HepG2 (cell line): ENCODE measurements around the gene BCDIN3D. TPM values are rescaled to one million over a fixed set of nuclear protein-coding genes. Genes with fewer than 3 reads are reported as not detected.

ENCODE experiments used
- ATAC-seq: fragments of 200-7000 bp; cut with Tn5 transposase; 3 replicates; pipeline ENCODE4 v1.9.1; 2020; ENCODE audit warnings: mild to moderate bottlenecking, moderate library complexity
- BruUV-seq: library from RNA; stranded (reverse); fragments of 400-500 nt; replicated peaks from 2 replicates; lab custom pipeline; 2021; lab: Mats Ljungman, UMichigan
- CTCF ChIA-PET: fragments of 300-600 bp; formaldehyde crosslinking; extraction: SDS; loops from one replicate; lab custom pipeline; 2021; ENCODE audit warnings: low total read pairs, inconsistent platforms, low intra/inter-chr PET ratio; lab: Yijun Ruan, JAX
- POLR2A ChIA-PET: fragments of 350-600 bp; sonication (Branson Sonifier 250); formaldehyde crosslinking; loops from one replicate; lab custom pipeline; 2020; ENCODE audit warnings: antibody characterized with exemption, inconsistent platforms; lab: Yijun Ruan, JAX
- DNase-seq: peaks from one replicate; pipeline ENCODE4 v3.0.0-alpha.2; 2015; ENCODE audit warnings: low spot score
- FAIRE-seq: peaks from 3 replicates; lab custom pipeline; 2011; peaks lifted over from hg19 to GRCh38; lab: Jason Lieb, UNC
- H2AFZ ChIP-seq: one replicate; pipeline ENCODE4 v1.6.1; 2011; ENCODE audit warnings: low read length, inconsistent platforms
- H3K27ac ChIP-seq: fragments of 300-600 bp; 3 replicates; pipeline ENCODE4 v1.8.0; 2011; ENCODE audit warnings: mixed run types, mild to moderate bottlenecking, mixed read lengths, low read length, inconsistent platforms; ENCODE audit not compliant: insufficient read depth; ENCODE audit errors: extremely low read length
- H3K27me3 ChIP-seq, 2 experiments: fragments of 200-600 bp in 1 of 2; 2 replicates in 1 of 2; 3 replicates in 1 of 2; pipeline versions ENCODE4 v1.6.0 to v1.8.0; 2011; ENCODE audit warnings: low read length in 2 of 2, mild to moderate bottlenecking in 2 of 2, moderate library complexity in 2 of 2, inconsistent platforms in 1 of 2; ENCODE audit not compliant: insufficient read depth in 2 of 2, control insufficient read depth in 1 of 2
- H3K36me3 ChIP-seq, 2 experiments: fragments of 200-600 bp in 1 of 2; replicated peaks in 1 of 2; 2 replicates in 1 of 2; 3 replicates in 1 of 2; pipeline versions ENCODE4 v1.5.1 to v1.8.0; 2011; ENCODE audit warnings: low read length in 2 of 2, inconsistent platforms in 1 of 2; ENCODE audit not compliant: insufficient read depth in 2 of 2, control insufficient read depth in 1 of 2
- H3K4me1 ChIP-seq: 2 replicates; pipeline ENCODE4 v1.5.1; 2012; ENCODE audit warnings: low read length, inconsistent platforms; ENCODE audit not compliant: insufficient read depth
- H3K4me2 ChIP-seq: 2 replicates; pipeline ENCODE4 v1.6.0; 2011; ENCODE audit warnings: low read depth, low read length, inconsistent platforms
- H3K4me3 ChIP-seq, 3 experiments: fragments of 200-600 bp in 1 of 3; sonication (generic), shearing (Covaris generic) in 1 of 3; replicated peaks in 1 of 3; 2 replicates each; pipeline ENCODE4 v1.5.1; 2011 to 2016; ENCODE audit warnings: low read length in 3 of 3, inconsistent platforms in 2 of 3, low read depth in 2 of 3, mild to moderate bottlenecking in 2 of 3, control low read depth in 1 of 3, mixed read lengths in 1 of 3; ENCODE audit not compliant: insufficient read depth in 1 of 3
- H3K79me2 ChIP-seq: one replicate; pipeline ENCODE4 v1.6.1; 2011; ENCODE audit warnings: low read length, inconsistent platforms; ENCODE audit not compliant: insufficient read depth
- H3K9ac ChIP-seq: 2 replicates; pipeline ENCODE4 v1.6.0; 2011; ENCODE audit warnings: mild to moderate bottlenecking, low read depth, low read length, inconsistent platforms; ENCODE audit not compliant: insufficient read depth
- H3K9me3 ChIP-seq: 2 replicates; pipeline ENCODE4 v1.5.1; 2012; ENCODE audit warnings: mild to moderate bottlenecking, low read length
- H4K20me1 ChIP-seq: 2 replicates; pipeline ENCODE4 v1.6.0; 2011; ENCODE audit warnings: inconsistent platforms, mild to moderate bottlenecking, low read length, moderate library complexity; ENCODE audit not compliant: insufficient read depth
- CREM ChIP-seq, 2 experiments: sonication (generic) in 1 of 2; formaldehyde crosslinking in 1 of 2; IDR thresholded peaks; 2 replicates each; pipeline versions ENCODE4 v1.4.0 to v1.6.1; 2016 to 2020; ENCODE audit warnings: antibody characterized with exemption in 1 of 2, mild to moderate bottlenecking in 1 of 2, missing genetic modification reagents in 1 of 2
- ETV5 ChIP-seq: IDR thresholded peaks from 2 replicates; pipeline ENCODE4 v1.6.1; 2018; ENCODE audit warnings: missing biosample characterization, missing genetic modification reagents, inconsistent platforms, borderline replicate concordance
- ETV6 ChIP-seq: sonication (generic); formaldehyde crosslinking; conservative IDR thresholded peaks from 2 replicates; pipeline ENCODE4 v1.4.0; 2020; ENCODE audit warnings: missing genetic modification reagents
- HNF4A ChIP-seq: sonication (generic); formaldehyde crosslinking; IDR thresholded peaks from 2 replicates; pipeline ENCODE4 v1.4.0; 2020; ENCODE audit warnings: missing genetic modification reagents
- HOXA7 ChIP-seq: sonication (generic); formaldehyde crosslinking; IDR thresholded peaks from 2 replicates; pipeline ENCODE4 v1.8.1; 2022; ENCODE audit warnings: mild to moderate bottlenecking, missing genetic modification reagents, moderate library complexity
- MAF1 ChIP-seq: sonication (generic); formaldehyde crosslinking; IDR thresholded peaks from 2 replicates; pipeline ENCODE4 v1.5.0; 2020; ENCODE audit warnings: missing genetic modification reagents, borderline replicate concordance
- NFRKB ChIP-seq: fragments of 450-650 bp; IDR thresholded peaks from 2 replicates; pipeline ENCODE4 v1.6.1; 2017
- NFYC ChIP-seq: IDR thresholded peaks from 2 replicates; pipeline ENCODE4 v1.6.1; 2016; ENCODE audit warnings: missing genetic modification reagents, missing compliant biosample characterization
- NR3C1 ChIP-seq: sonication (generic); formaldehyde crosslinking; IDR thresholded peaks from 2 replicates; pipeline ENCODE4 v1.4.0; 2020; ENCODE audit warnings: missing genetic modification reagents
- SOX13 ChIP-seq, 3 experiments: fragments of 450-650 bp in 1 of 3; sonication (generic) in 1 of 3; formaldehyde crosslinking in 1 of 3; IDR thresholded peaks in 2 of 3; conservative IDR thresholded peaks in 1 of 3; 2 replicates each; pipeline versions ENCODE4 v1.5.0 to v1.6.1; 2016 to 2020; ENCODE audit warnings: antibody characterized with exemption in 1 of 3, mild to moderate bottlenecking in 1 of 3, missing compliant biosample characterization in 1 of 3, missing genetic modification reagents in 1 of 3, moderate library complexity in 1 of 3
- TCF7 ChIP-seq: sonication (generic); IDR thresholded peaks from 2 replicates; pipeline ENCODE4 v1.6.1; 2016; ENCODE audit warnings: antibody characterized with exemption, low read depth
- ZNF678 ChIP-seq: sonication (generic); formaldehyde crosslinking; IDR thresholded peaks from 2 replicates; pipeline ENCODE4 v1.4.0; 2020; ENCODE audit warnings: mild to moderate bottlenecking, missing genetic modification reagents
- ZNF749 ChIP-seq: sonication (generic); formaldehyde crosslinking; IDR thresholded peaks from 2 replicates; pipeline ENCODE4 v1.8.0; 2022; ENCODE audit warnings: mild to moderate bottlenecking, missing genetic modification reagents, moderate library complexity, borderline replicate concordance
- WGBS: methylation state at CpG from one replicate; pipeline ENCODE4 v1.1.6; 2017; ENCODE audit warnings: low lambda C conversion rate; 5-methylcytosine and 5-hydroxymethylcytosine counted together
- in situ Hi-C: cut with HindIII; loops from 2 replicates; pipeline ENCODE4 v1.10.0; 2017; ENCODE audit warnings: low pct_unique_long_range_greater_than_20kb; ENCODE audit not compliant: extremely low pct_ligation_motif_present
- intact Hi-C: fragments of 100-400 bp; cut with micrococcal nuclease; formaldehyde crosslinking; loops from one replicate; pipeline ENCODE4 v1.10.0; 2022; ENCODE audit not compliant: unreplicated experiment
- polyA plus RNA-seq, 8 experiments: library from polyadenylated mRNA; depleted of rRNA in 3 of 8; stranded (reverse) in 7 of 8; unstranded in 1 of 8; fragments of >200 nt; fragmentation: Illumina TruSeq in 4 of 8; extraction: Trizol in 4 of 8; gene quantifications; 2 replicates each; pipeline versions ENCODE4 v1.2.1 to v1.2.3, GENCODE V29; 2011 to 2016; ENCODE audit warnings: low read depth in 4 of 8, missing spikeins in 1 of 8, mixed read lengths in 1 of 8; ENCODE audit not compliant: insufficient read depth in 1 of 8
- total RNA-seq, 5 experiments: library from RNA; depleted of rRNA; stranded (reverse); fragments of >200 nt; fragmentation: Illumina TruSeq; extraction: Trizol; gene quantifications; 2 replicates each; pipeline ENCODE4 v1.2.3, GENCODE V29; 2016; ENCODE audit warnings: low read depth in 1 of 5
- TF ChIP-seq, protein P1 (sequence below): sonication (generic); formaldehyde crosslinking; IDR thresholded peaks from 2 replicates; pipeline ENCODE4 v1.4.0; 2020; ENCODE audit warnings: missing genetic modification reagents, borderline replicate concordance
- TF ChIP-seq, protein P2 (sequence below): sonication (generic); formaldehyde crosslinking; IDR thresholded peaks from 2 replicates; pipeline ENCODE4 v1.4.0; 2020; ENCODE audit warnings: missing genetic modification reagents, borderline replicate concordance

The BCDIN3D gene
- total and polyA plus RNA-seq, 2 of the 13 experiments (the other 11 are each of a cell fraction or from before 2014, with no cell fraction given) = 2.2 to 2.5 TPM

DNA sequence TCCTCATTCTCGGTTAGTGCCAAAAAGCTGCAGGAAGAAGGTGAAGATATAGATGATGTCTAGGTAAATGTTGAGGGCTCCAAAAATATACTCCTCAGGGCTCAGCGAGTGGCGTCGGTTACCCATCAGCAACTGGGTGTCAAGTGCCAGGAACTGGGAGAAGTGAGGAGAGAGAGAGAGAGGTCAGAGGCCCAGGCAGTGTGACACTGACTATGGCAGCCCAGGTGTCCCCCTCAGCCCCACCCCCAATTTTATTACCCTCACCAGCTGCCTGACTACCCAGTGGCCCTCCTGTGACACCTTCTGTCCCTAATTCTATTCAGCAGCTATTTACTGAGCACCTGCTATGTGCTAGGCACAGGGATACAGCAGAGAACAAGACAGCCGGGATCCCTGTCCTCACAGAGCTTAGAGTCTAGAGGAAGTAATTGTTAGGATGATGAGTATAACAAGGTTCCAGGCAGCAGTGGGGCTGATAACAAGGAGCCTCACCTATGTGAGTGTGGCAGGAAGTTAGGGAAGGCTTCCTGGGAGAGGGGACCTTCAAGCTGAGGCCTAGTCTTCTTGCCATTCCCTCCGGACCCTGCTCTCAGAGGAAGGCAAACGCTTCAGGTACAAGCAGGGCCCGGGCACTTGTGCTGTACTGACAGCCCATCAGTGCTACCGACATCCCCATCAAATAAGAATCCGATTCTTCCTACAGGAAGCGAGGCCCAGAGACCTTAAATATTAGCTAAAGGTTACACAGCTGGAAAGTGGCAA, 27.8 kb upstream of the BCDIN3D start (continued):
- TF ChIP-seq HNF4A (CRISPR knock-in tag) = no peak
- no peak for TF ChIP-seq SOX13 (IDR thresholded peaks at IDR 0.05)
- no peak for TF ChIP-seq SOX13 (CRISPR knock-in tag; conservative IDR thresholded peaks at IDR 0.05 in 1 of 2, IDR thresholded peaks at IDR 0.05 in 1 of 2)
- no peak for TF ChIP-seq TCF7
- no peak for TF ChIP-seq ZNF678 (CRISPR knock-in tag)
- no peak for TF ChIP-seq MAF1
- TF ChIP-seq NFRKB = no peak
- no peak for TF ChIP-seq HOXA7 (CRISPR knock-in tag)
- TF ChIP-seq ETV5 (CRISPR knock-in tag) = no peak
- no peak for TF ChIP-seq NFYC (CRISPR knock-in tag)

DNA sequence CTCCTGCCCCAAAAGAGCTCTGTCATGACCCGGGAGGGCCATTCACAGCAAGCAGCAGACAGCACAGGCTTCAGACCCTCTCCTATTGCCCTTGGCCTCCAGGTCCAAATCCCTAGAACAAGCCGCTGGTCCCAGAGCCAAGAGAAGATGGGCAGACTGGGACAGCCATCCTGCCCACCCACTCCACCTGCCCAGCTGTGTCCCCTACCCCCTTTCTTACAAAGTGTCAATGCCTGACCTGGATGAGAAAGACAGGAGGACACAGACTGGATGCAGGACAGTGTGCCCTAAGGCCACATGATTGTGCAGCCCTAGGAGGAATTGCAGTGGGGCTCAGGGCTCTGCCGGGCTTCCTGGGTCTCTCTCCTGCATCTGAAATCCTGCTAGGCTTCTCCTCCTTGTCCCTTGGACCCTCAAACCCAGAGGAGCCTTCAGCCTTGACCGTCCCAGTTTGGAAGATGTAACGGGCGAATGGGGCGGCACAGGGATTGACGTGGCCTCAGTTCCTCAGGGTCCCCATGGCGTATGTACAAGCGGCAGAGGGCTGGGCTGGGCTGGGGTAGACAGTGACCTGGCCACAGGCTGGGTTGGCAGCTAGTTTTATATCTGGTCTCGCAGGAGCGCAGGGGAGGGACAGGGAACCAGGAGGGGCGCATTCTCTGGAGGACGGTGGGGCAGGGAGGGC, 27.1 kb upstream of the BCDIN3D start:
- Histone ChIP-seq H3K36me3 (no peaks in the 10 kb centered on the region), H2AFZ (no peak overlapping the region), H4K20me1 (no peaks in the 10 kb centered on the region), H3K79me2 (no peaks in the 10 kb centered on the region)
- CTCF ChIA-PET = no interaction called here
- in situ Hi-C loops = loop anchor here (5.0 to 10.0 kb wide), 2 partner anchors 72 to 185 kb away; partner anchors contain the start of gene ASIC1
- TF ChIP-seq, protein P1, sequence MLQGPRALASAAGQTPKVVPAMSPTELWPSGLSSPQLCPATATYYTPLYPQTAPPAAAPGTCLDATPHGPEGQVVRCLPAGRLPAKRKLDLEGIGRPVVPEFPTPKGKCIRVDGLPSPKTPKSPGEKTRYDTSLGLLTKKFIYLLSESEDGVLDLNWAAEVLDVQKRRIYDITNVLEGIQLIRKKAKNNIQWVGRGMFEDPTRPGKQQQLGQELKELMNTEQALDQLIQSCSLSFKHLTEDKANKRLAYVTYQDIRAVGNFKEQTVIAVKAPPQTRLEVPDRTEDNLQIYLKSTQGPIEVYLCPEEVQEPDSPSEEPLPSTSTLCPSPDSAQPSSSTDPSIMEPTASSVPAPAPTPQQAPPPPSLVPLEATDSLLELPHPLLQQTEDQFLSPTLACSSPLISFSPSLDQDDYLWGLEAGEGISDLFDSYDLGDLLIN (CRISPR knock-in tag) = no peak
- TF ChIP-seq ETV6 (CRISPR knock-in tag) = no peak
- TF ChIP-seq ZNF749 (CRISPR knock-in tag) = no peak
- TF ChIP-seq, protein P2, sequence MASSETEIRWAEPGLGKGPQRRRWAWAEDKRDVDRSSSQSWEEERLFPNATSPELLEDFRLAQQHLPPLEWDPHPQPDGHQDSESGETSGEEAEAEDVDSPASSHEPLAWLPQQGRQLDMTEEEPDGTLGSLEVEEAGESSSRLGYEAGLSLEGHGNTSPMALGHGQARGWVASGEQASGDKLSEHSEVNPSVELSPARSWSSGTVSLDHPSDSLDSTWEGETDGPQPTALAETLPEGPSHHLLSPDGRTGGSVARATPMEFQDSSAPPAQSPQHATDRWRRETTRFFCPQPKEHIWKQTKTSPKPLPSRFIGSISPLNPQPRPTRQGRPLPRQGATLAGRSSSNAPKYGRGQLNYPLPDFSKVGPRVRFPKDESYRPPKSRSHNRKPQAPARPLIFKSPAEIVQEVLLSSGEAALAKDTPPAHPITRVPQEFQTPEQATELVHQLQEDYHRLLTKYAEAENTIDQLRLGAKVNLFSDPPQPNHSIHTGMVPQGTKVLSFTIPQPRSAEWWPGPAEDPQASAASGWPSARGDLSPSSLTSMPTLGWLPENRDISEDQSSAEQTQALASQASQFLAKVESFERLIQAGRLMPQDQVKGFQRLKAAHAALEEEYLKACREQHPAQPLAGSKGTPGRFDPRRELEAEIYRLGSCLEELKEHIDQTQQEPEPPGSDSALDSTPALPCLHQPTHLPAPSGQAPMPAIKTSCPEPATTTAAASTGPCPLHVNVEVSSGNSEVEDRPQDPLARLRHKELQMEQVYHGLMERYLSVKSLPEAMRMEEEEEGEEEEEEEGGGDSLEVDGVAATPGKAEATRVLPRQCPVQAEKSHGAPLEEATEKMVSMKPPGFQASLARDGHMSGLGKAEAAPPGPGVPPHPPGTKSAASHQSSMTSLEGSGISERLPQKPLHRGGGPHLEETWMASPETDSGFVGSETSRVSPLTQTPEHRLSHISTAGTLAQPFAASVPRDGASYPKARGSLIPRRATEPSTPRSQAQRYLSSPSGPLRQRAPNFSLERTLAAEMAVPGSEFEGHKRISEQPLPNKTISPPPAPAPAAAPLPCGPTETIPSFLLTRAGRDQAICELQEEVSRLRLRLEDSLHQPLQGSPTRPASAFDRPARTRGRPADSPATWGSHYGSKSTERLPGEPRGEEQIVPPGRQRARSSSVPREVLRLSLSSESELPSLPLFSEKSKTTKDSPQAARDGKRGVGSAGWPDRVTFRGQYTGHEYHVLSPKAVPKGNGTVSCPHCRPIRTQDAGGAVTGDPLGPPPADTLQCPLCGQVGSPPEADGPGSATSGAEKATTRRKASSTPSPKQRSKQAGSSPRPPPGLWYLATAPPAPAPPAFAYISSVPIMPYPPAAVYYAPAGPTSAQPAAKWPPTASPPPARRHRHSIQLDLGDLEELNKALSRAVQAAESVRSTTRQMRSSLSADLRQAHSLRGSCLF (CRISPR knock-in tag) = no peak
- TF ChIP-seq NR3C1 (CRISPR knock-in tag) = no peak
- no peak for TF ChIP-seq CREM (IDR thresholded peaks at IDR 0.05)
- TF ChIP-seq CREM (CRISPR knock-in tag; IDR thresholded peaks at IDR 0.05) = no peak
- TF ChIP-seq, all 625 proteins: peak for 0
- Histone ChIP-seq H3K27ac (no peak overlapping the region), H3K27me3 (peaks cover 2 to 47% of the 10 kb centered on the region in 2 experiments; a peak in 3 of 5 replicates), H3K9ac (no peak overlapping the region), H3K4me2 (no peak overlapping the region), H3K4me3 (no peak overlapping the region), H3K4me1 (peaks cover 26% of the 10 kb centered on the region), H3K9me3 (no peaks in the 10 kb centered on the region)
- ATAC-seq = no peak
- intact Hi-C loops = loop anchor here (10.0 kb wide), 1 partner anchor 75 kb away; no protein-coding TSS in a partner anchor
- BruUV-seq = no TSS peak
- DNase-seq = no peak
- POLR2A ChIA-PET = no interaction called here
- FAIRE-seq = no peak
- WGBS = 72% methylated on average over 12 of the region's 14 CpGs
